OCI-LY7 (cell line): ENCODE results near the gene CYP2R1. TPM values are rescaled to one million over a fixed set of nuclear protein-coding genes. Genes with fewer than 3 reads are reported as not detected.

Experiments
- BruUV-seq: library from RNA; stranded (reverse); fragments of 400-500 nt; replicated peaks from 2 replicates; lab custom pipeline; 2021; lab: Mats Ljungman, UMichigan
- CTCF ChIA-PET: fragments of 300-600 bp; sonication (Branson Sonifier 250); formaldehyde crosslinking; loops from one replicate; lab custom pipeline; 2022; ENCODE audit warnings: antibody characterized with exemption; ENCODE audit not compliant: unreplicated experiment; lab: Charles Lee
- POLR2A ChIA-PET: fragments of 300-600 bp; sonication (Branson Sonifier 250); formaldehyde crosslinking; loops from one replicate; lab custom pipeline; 2022; ENCODE audit warnings: antibody characterized with exemption; lab: Charles Lee
- DNase-seq: peaks from one replicate; pipeline ENCODE4 v3.0.0-alpha.2; 2015; ENCODE audit warnings: low spot score
- H2AFZ ChIP-seq: fragments of 200-600 bp; sonication (generic), shearing (Covaris generic); 2 replicates; pipeline ENCODE4 v1.6.1; 2014; ENCODE audit warnings: mild to moderate bottlenecking, antibody characterized with exemption, low read length, moderate library complexity
- H3K27ac ChIP-seq: fragments of 200-600 bp; sonication (generic); 2 replicates; pipeline ENCODE4 v1.5.1; 2014; ENCODE audit warnings: mixed run types, low read depth, mild to moderate bottlenecking, moderate library complexity, low read length, inconsistent platforms; ENCODE audit not compliant: poor library complexity, severe bottlenecking
- H3K36me3 ChIP-seq: fragments of 200-600 bp; sonication (generic); 2 replicates; pipeline ENCODE4 v1.6.1; 2014; ENCODE audit warnings: mild to moderate bottlenecking, antibody characterized with exemption, low read length, moderate library complexity, mixed read lengths; ENCODE audit not compliant: insufficient read depth
- H3K4me1 ChIP-seq: fragments of 200-600 bp; sonication (generic); 2 replicates; pipeline ENCODE4 v1.5.1; 2014; ENCODE audit warnings: mild to moderate bottlenecking, low read length; ENCODE audit not compliant: insufficient read depth, poor library complexity, severe bottlenecking
- H3K4me2 ChIP-seq: fragments of 200-600 bp; sonication (generic); 2 replicates; pipeline ENCODE4 v1.6.1; 2014; ENCODE audit warnings: mild to moderate bottlenecking, low read length
- H3K4me3 ChIP-seq: fragments of 200-600 bp; sonication (generic); 2 replicates; pipeline ENCODE4 v1.5.1; 2014; ENCODE audit warnings: mild to moderate bottlenecking, low read depth, low read length; ENCODE audit not compliant: poor library complexity, severe bottlenecking
- H3K79me2 ChIP-seq: fragments of 200-600 bp; sonication (generic); 2 replicates; pipeline ENCODE4 v1.6.1; 2016; ENCODE audit warnings: low read depth, mild to moderate bottlenecking, low read length, moderate library complexity, mixed read lengths; ENCODE audit not compliant: insufficient read depth
- H3K9me2 ChIP-seq: fragments of 200-600 bp; sonication (generic); 2 replicates; pipeline ENCODE4 v1.6.1; 2016; ENCODE audit warnings: mild to moderate bottlenecking, low read length, mixed read lengths; ENCODE audit not compliant: insufficient read depth
- H3K9me3 ChIP-seq: fragments of 200-600 bp; sonication (generic); 2 replicates; pipeline ENCODE4 v1.6.1; 2014; ENCODE audit warnings: mild to moderate bottlenecking, mixed run types, low read length, mixed read lengths
- H4K20me1 ChIP-seq: fragments of 200-600 bp; sonication (generic); 2 replicates; pipeline ENCODE4 v1.6.1; 2014; ENCODE audit warnings: mild to moderate bottlenecking, antibody characterized with exemption, low read length, moderate library complexity, mixed read lengths; ENCODE audit not compliant: insufficient read depth
- EZH2phosphoT487 ChIP-seq: fragments of 200-600 bp; sonication (generic); IDR thresholded peaks from 2 replicates; pipeline ENCODE4 v1.6.1; 2018; ENCODE audit warnings: low read depth, borderline replicate concordance, mild to moderate bottlenecking, mixed run types, antibody characterized with exemption, low read length, moderate library complexity, mixed read lengths
- intact Hi-C: fragments of 100-400 bp; cut with micrococcal nuclease; formaldehyde crosslinking; loops from one replicate; pipeline ENCODE4 v1.10.0; 2022; ENCODE audit not compliant: unreplicated experiment
- small RNA-seq: library from RNA; depleted of rRNA; stranded (forward); fragments of <200 nt; gene quantifications from one replicate; pipeline ENCODE3, GENCODE V24; 2014
- total RNA-seq, 2 experiments: library from RNA; depleted of rRNA in 1 of 2; stranded (reverse); fragments of >200 nt in 1 of 2; shearing (Covaris generic) in 1 of 2; gene quantifications; 2 replicates each; pipeline ENCODE4 v1.2.3, GENCODE V29; 2014 to 2022
- TF ChIP-seq, protein P1 (sequence below): fragments of 200-600 bp; sonication (generic); conservative IDR thresholded peaks from 2 replicates; pipeline ENCODE4 v1.5.1; 2014; ENCODE audit warnings: mild to moderate bottlenecking, antibody characterized with exemption, low read length, moderate library complexity, mixed read lengths

Gene CYP2R1
- total RNA-seq, 2 experiments from 2014 or later: 24.8 to 38.0 TPM

DNA sequence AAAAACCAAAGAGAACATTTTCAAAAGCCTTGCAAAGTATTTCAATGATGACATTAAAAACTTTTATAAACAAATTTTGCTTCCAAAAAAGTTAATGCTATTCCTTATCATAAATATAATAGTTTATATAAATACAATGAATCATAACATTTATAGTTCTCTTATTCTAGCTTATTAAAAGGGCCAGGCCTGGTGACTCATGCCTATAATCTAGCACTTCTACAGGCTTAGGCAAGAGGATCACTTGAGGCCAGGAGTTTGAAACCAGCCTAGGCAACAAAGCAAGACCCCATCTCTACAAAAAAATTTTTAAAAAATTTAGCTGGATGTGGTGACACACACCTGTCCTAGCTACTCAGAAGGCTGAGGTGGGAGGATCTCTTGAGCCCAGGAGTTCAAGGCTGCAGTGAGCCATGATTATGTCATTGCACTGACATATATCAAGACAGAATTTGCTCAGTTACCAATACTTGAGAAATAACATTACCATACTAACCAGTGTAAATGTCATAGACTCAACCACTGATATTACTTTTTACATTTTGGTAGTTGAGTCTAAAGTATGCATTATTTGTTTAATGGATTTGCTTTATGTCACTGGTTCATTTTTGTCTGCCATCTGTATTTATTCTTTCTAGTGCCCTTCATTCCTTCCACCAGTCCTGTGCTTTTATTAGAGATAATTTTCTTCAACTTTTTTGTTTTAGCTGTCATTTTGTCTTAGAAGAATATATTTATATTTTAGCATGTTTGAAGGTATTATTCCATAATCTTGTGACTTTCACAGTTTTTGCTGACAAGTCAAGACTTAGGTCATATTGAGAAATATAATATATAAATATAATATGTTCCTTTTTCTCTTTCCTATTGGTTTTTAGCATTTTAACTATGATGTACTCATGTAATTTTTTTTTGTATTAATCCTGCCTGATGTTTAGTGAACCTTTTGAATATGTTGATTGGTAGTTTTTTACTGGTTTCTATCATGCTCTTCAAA, 56.2 kb downstream of the CYP2R1 start:
- no TSS peak for BruUV-seq
- H3K9me2 ChIP-seq: no peaks in the 10 kb centered on the region

More for the DNA sequence above, 56.2 kb downstream of the CYP2R1 start:
- H3K4me3 ChIP-seq: no peak overlapping the region
- H4K20me1 ChIP-seq: no peaks in the 10 kb centered on the region
- H3K4me1 ChIP-seq: no peaks in the 10 kb centered on the region
- no peaks in the 10 kb centered on the region for H3K36me3 ChIP-seq
- no peak overlapping the region for H3K27ac ChIP-seq
- intact Hi-C loops: no loop called here
- TF ChIP-seq, protein P1, sequence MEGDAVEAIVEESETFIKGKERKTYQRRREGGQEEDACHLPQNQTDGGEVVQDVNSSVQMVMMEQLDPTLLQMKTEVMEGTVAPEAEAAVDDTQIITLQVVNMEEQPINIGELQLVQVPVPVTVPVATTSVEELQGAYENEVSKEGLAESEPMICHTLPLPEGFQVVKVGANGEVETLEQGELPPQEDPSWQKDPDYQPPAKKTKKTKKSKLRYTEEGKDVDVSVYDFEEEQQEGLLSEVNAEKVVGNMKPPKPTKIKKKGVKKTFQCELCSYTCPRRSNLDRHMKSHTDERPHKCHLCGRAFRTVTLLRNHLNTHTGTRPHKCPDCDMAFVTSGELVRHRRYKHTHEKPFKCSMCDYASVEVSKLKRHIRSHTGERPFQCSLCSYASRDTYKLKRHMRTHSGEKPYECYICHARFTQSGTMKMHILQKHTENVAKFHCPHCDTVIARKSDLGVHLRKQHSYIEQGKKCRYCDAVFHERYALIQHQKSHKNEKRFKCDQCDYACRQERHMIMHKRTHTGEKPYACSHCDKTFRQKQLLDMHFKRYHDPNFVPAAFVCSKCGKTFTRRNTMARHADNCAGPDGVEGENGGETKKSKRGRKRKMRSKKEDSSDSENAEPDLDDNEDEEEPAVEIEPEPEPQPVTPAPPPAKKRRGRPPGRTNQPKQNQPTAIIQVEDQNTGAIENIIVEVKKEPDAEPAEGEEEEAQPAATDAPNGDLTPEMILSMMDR: no peak
- TF ChIP-seq EZH2phosphoT487: no peak
- H2AFZ ChIP-seq: no peak overlapping the region
- CTCF ChIA-PET: no interaction called here
- POLR2A ChIA-PET: interaction anchor here (0.6 kb wide), 1 partner anchor 21 kb away, joined by 5 read pairs; no protein-coding TSS in a partner anchor
- H3K4me2 ChIP-seq: no peak overlapping the region
- no peak for DNase-seq
- H3K9me3 ChIP-seq: no peaks in the 10 kb centered on the region
- H3K79me2 ChIP-seq: no peaks in the 10 kb centered on the region

Small RNA genes lying within 50 kb of the gene (small RNA-seq; reads per million reads assigned to genes)
- not detected for gene CALCP

Other genes with a start within 250 kb of the CYP2R1 start
- not detected in 2 replicates for gene PDE3B, start 248.4 kb downstream of the CYP2R1 start, total RNA-seq (2014; rRNA removed; shearing (Covaris generic))
- gene PDE3B, start 248.4 kb downstream of the CYP2R1 start, total RNA-seq (2022): not detected in 2 replicates
- gene CALCA, start 80.1 kb upstream of the CYP2R1 start, total RNA-seq (2014; rRNA removed; shearing (Covaris generic)): not detected in 2 replicates
- not detected in 2 replicates for gene CALCA, start 80.1 kb upstream of the CYP2R1 start, total RNA-seq (2022)
- 0.44 TPM in 1 of 2 replicates, not detected in the other for gene CALCB, start 181.4 kb upstream of the CYP2R1 start, total RNA-seq (2014; rRNA removed; shearing (Covaris generic))
- gene CALCB, start 181.4 kb upstream of the CYP2R1 start, total RNA-seq (2022): not detected in 2 replicates
- gene INSC, start 222.7 kb upstream of the CYP2R1 start, total RNA-seq (2014; rRNA removed; shearing (Covaris generic)): not detected in 2 replicates
- gene INSC, start 222.7 kb upstream of the CYP2R1 start, total RNA-seq (2022): not detected in 2 replicates